Measurements from ENCODE around the gene SLC26A6.

Gene SLC26A6

GRCh38 chr3:48635222-48636021 lies at the start of gene SLC26A6:
Gene SLC26A6, minus strand, starts transcription at chr3:48635461. Its CDS starts 68 bp downstream, at chr3:48635393.
- DNase-seq (ENCODE audit: low spot score) = peak; percentile 100

GRCh38 chr3:48684480-48685143 lies 49.4 kb upstream of the SLC26A6 start:
- peak; percentile 71 for DNase-seq (ENCODE audit: low spot score)

- no peak for DNase-seq (ENCODE audit: low spot score)
Observed at GRCh38 chr3:48684054-48684349, 48.7 kb upstream of the SLC26A6 start.

GRCh38 chr3:48682786-48683185 lies 47.5 kb upstream of the SLC26A6 start:
- no peak for DNase-seq (ENCODE audit: low spot score)

- no peak for DNase-seq (ENCODE audit: low spot score)
Observed at GRCh38 chr3:48681974-48682610, 46.8 kb upstream of the SLC26A6 start.

GRCh38 chr3:48681541-48681880 lies 46.2 kb upstream of the SLC26A6 start:
- no peak for DNase-seq (ENCODE audit: low spot score)

GRCh38 chr3:48680811-48681540 lies 45.7 kb upstream of the SLC26A6 start:
- DNase-seq (ENCODE audit: low spot score) = no peak

GRCh38 chr3:48679411-48680391 lies 44.4 kb upstream of the SLC26A6 start:
- no peak for DNase-seq (ENCODE audit: low spot score)

GRCh38 chr3:48678566-48679380 lies 43.5 kb upstream of the SLC26A6 start:
- no peak for DNase-seq (ENCODE audit: low spot score)

GRCh38 chr3:48678056-48678455 lies 42.8 kb upstream of the SLC26A6 start:
- DNase-seq (ENCODE audit: low spot score) = peak; percentile 62

- DNase-seq (ENCODE audit: low spot score) = no peak
Observed at GRCh38 chr3:48674505-48674904, 39.2 kb upstream of the SLC26A6 start.

GRCh38 chr3:48672522-48672921 lies 37.3 kb upstream of the SLC26A6 start:
- no peak for DNase-seq (ENCODE audit: low spot score)

- DNase-seq (ENCODE audit: low spot score) = no peak
Observed at GRCh38 chr3:48664929-48665328, 29.7 kb upstream of the SLC26A6 start.

GRCh38 chr3:48664313-48664644 lies 29.0 kb upstream of the SLC26A6 start:
- DNase-seq (ENCODE audit: low spot score) = no peak

GRCh38 chr3:48663489-48664312 lies 28.4 kb upstream of the SLC26A6 start:
- peak; percentile 99 for DNase-seq (ENCODE audit: low spot score)

GRCh38 chr3:48662753-48663488 lies 27.7 kb upstream of the SLC26A6 start, which contains the start of gene CELSR3:
Gene CELSR3, minus strand, starts transcription at chr3:48662886. Its CDS starts 252 bp downstream, at chr3:48662634.
- DNase-seq (ENCODE audit: low spot score) = peak; percentile 73

GRCh38 chr3:48662145-48662752 lies 27.0 kb upstream of the SLC26A6 start:
- DNase-seq (ENCODE audit: low spot score) = no peak

GRCh38 chr3:48661501-48662144 lies 26.4 kb upstream of the SLC26A6 start:
- peak; percentile 91 for DNase-seq (ENCODE audit: low spot score)
